Brain pericyte (primary cell): ENCODE results near the gene C6orf136.

Experiments used
- DNase-seq: peaks from one replicate; pipeline ENCODE4 v3.0.0-alpha.2; 2012; ENCODE audit warnings: low read depth, low spot score

Gene C6orf136

GRCh38 chr6:30686908-30687658, 40.1 kb downstream of the C6orf136 start:
- peak; percentile 87 for DNase-seq

DNA sequence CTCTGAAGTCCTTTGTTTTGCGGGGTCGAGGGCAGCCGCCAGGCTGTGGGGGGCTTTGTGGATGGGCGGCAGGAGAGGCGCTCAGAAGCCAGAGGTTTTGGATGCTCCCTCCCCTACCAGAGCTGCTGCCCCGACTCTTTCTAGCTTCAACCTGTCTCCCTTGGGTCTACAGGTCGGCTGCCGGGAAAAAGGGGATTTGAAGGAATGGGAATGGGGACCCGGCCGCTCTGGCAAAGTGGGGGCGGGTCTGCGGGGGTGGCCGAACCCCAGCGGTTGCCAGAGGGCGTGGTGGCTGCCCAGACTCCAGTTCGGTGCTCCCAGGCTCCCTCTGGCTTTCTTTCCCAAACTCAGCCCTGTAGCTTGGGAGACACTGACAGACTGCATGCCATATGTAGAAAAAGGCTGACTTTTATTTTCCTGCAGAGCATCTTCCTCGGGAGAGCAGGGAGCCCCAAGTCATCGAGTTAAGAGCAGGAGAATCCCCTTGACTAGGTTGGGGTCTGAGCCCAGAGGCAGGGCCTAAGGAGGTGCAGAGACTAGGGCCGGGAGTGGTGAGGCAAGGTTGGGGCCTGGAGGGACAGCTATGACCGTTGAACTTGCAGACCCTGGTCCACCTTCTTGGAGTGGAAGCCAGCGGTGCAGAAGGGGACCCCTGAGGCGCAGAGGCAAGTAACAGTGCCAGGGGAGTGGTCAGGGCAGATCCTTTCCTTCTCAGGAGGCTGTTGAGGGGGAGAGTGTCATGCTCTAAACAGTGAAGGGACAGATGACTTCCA, 40.9 kb downstream of the C6orf136 start:
- no peak for DNase-seq

DNA sequence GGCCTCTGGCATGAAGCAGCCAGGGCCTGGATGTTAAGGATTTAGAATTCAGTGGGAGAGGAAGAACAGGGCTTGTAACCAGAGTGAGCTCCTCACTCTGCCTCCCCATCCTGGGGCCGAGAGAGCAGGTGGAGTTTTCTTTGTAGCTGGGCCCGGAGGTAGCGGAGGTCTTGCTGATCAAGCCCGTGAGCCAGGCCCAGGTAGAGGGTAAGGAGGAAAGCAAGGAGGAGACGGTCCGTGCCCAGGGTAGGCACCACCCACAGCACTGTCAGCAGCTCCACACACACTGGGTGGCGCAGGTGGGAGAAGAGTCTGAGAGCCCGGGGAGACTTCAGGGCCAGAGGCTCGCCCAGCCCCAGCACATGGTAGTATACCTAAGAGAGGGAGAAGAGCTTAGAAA, 41.6 kb downstream of the C6orf136 start:
- no peak for DNase-seq

DNA sequence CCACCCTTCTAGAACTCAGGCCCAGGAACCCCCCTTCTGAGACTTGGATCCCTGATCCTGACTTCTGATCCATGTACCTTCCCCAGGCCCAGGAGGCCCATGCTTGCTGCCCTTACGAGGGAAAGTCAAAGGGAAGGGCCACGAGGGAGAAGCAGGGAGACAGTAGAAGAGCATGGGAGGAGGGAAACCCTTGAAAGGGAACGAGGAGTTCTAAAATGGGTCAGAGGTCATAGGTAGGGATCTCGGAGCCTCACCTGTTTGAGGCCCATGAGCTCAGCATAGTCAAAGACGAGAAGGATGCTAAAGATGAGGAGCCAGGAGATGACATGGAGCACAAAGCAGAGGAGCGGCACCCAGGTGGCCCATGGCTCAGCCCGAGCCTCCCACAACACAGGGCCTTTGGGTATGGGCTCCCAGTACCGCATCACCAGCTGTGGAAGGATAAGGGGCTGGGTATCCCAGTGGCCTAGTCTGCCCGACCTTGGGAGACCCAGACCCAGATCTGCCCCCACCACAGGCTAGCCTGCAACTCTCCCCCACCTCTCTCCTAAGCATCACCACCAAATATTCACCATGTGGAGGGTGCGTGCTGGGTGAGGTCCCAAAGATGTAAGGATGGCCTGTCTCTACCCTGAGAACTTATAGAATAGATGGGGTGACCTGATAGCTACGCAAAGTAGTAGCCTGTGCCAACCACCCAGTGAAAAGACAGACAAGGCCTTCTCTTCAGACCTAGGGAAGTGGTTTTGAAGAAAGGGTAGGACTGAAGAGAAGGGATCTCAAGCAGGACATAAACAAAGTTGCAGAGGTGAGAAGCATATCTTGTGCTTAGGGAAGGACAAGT, 42.3 kb downstream of the C6orf136 start:
- DNase-seq: no peak

DNA sequence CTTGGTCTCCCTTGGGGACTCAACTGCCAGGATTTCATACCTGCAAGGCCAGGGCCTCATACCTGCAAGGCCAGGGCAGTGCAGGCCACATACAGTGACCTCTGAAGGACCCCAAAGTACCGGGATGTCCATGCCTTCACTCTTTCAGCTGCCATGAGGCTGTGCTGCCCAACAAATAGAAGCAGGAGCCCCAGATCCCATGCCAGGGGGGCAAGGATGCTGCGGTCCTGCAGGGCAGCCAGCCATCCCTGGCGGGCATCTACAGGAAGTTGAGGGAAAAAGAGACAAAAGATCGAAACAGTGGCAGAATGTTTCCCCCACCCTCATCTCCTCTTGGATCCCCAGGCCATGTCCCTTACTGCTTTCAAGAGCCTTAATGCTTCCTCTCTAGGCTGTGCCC, 43.1 kb downstream of the C6orf136 start:
- DNase-seq: no peak

DNA sequence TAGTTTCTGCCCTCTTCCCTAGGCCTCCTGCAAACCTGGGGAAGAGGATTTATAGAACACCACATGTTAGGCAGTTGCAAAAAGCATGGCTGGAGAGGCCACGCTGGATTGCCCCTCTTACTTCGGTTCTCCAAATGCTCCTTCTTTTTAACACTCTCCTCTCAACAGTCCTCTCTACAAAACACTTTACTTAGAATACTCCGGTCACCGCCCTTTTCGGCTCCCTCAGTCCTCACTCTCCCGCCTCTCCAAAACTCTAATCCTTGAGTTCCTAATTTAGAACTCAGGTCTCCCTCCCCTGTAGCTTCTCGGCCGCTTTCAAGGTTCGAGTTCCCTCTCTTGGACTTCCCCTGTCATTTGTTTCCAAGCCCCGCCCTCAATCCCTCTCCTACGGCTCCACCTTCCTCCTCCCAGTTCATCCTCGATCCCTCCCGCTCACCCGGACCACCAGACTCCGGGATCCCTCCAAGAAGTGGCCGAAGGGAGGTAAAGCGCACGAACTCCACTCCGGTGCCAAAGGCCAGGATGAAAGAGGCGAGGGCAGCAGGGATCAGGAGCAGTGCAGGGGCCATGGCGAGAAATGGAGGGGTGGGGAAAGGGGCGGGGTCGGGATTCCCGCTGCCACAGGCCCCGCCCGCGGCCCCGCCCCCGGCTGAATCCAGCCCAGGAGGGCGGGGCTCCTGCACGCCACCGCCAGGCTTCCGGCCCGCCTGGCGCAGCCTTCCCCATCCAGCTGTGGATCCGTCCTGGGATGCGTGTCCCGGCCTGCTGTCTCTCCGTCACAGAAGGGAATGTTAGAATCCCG, 43.7 kb downstream of the C6orf136 start, which contains the start of gene NRM:
NRM (minus strand) TSS at position 582 of the 805 bp plus-strand sequence; CDS start at position 572, 10 bp downstream.
- peak; percentile 53 for DNase-seq

- no peak for DNase-seq
Observed at GRCh38 chr6:30691208-30691847, 44.4 kb downstream of the C6orf136 start.

- no peak for DNase-seq
Observed at GRCh38 chr6:30696432-30696831, 49.5 kb downstream of the C6orf136 start.

- DNase-seq: no peak
Observed at GRCh38 chr6:30700340-30700739, 53.4 kb downstream of the C6orf136 start.
